Lung microvascular endothelial cell (primary cell): Measurements from ENCODE around the gene PSME3IP1. TPM values are rescaled to one million over a fixed set of nuclear protein-coding genes. Genes with fewer than 3 reads are reported as not detected.
A peak's percentile ranks its signal among the peaks of the same experiment; 100 is the strongest.

Experiments used
- DNase-seq, 2 donors: peaks; one replicate each; pipeline versions ENCODE4 v3.0.0 to v3.0.0-alpha.2; 2010; ENCODE audit warnings: low read depth in 2 of 2
- total RNA-seq: library from RNA; depleted of rRNA; stranded (reverse); fragments of >200 nt; gene quantifications from 2 replicates; pipeline ENCODE4 v1.2.1, GENCODE V29; 2014

Gene PSME3IP1
- total RNA-seq, 1 donor from 2014 or later = 47.2 TPM

- DNase-seq = no peak
These were observed 16.5 kb downstream of the PSME3IP1 start for GRCh38 chr16:57169327-57169726.

- peak; percentile 71 to 88 for DNase-seq
These were observed 17.9 kb downstream of the PSME3IP1 start for GRCh38 chr16:57167953-57168352.

GRCh38 chr16:57167538-57167937 lies 18.3 kb downstream of the PSME3IP1 start:
- DNase-seq = no peak

GRCh38 chr16:57166951-57167350 lies 18.9 kb downstream of the PSME3IP1 start:
- DNase-seq = peak in 1 of 2 donors; percentile 45

- DNase-seq = no peak
These were observed 19.4 kb downstream of the PSME3IP1 start for GRCh38 chr16:57166451-57166850.

GRCh38 chr16:57165938-57166337 lies 19.9 kb downstream of the PSME3IP1 start:
- peak in 1 of 2 donors; percentile 13 for DNase-seq

GRCh38 chr16:57165483-57165882 lies 20.4 kb downstream of the PSME3IP1 start:
- no peak for DNase-seq

- DNase-seq = no peak
These were observed 22.0 kb downstream of the PSME3IP1 start for GRCh38 chr16:57163842-57164241.

GRCh38 chr16:57159447-57159846 lies 26.4 kb downstream of the PSME3IP1 start:
- DNase-seq = no peak

GRCh38 chr16:57157533-57157932 lies 28.3 kb downstream of the PSME3IP1 start:
- DNase-seq = no peak

GRCh38 chr16:57156351-57156703 lies 29.5 kb downstream of the PSME3IP1 start:
- peak in 1 of 2 donors; percentile 21 for DNase-seq

- DNase-seq = no peak
These were observed 30.0 kb downstream of the PSME3IP1 start for GRCh38 chr16:57155702-57156350.

GRCh38 chr16:57153841-57154240 lies 32.0 kb downstream of the PSME3IP1 start:
- no peak for DNase-seq

GRCh38 chr16:57152096-57153093 lies 33.4 kb downstream of the PSME3IP1 start:
- DNase-seq = no peak

GRCh38 chr16:57151369-57151768 lies 34.5 kb downstream of the PSME3IP1 start:
- no peak for DNase-seq

GRCh38 chr16:57150682-57151330 lies 35.0 kb downstream of the PSME3IP1 start:
- DNase-seq = no peak

GRCh38 chr16:57149391-57149790 lies 36.4 kb downstream of the PSME3IP1 start:
- DNase-seq = no peak

- DNase-seq = no peak
These were observed 37.4 kb downstream of the PSME3IP1 start for GRCh38 chr16:57148481-57148880.

GRCh38 chr16:57147381-57148221 lies 38.2 kb downstream of the PSME3IP1 start:
- peak; percentile 46 to 81 for DNase-seq

GRCh38 chr16:57146735-57147134 lies 39.1 kb downstream of the PSME3IP1 start:
- DNase-seq = peak in 1 of 2 donors; percentile 26

- DNase-seq = no peak
These were observed 39.7 kb downstream of the PSME3IP1 start for GRCh38 chr16:57146040-57146647.
